Neural progenitor cell (in vitro differentiated cells): Measurements from ENCODE around the gene ECEL1.

Experiments used
- EZH2 ChIP-seq: fragments of 200-600 bp; sonication (generic); IDR thresholded peaks from 2 replicates; pipeline ENCODE4 v1.6.1; 2017; ENCODE audit warnings: antibody characterized with exemption, mild to moderate bottlenecking, moderate library complexity
- EZH2phosphoT487 ChIP-seq: fragments of 200-600 bp; sonication (generic); IDR thresholded peaks from 2 replicates; pipeline ENCODE4 v1.6.1; 2017; ENCODE audit warnings: antibody characterized with exemption
- TF ChIP-seq, protein P1 (sequence below): fragments of 200-600 bp; sonication (generic); IDR thresholded peaks from 2 replicates; pipeline ENCODE4 v1.5.1; 2017; ENCODE audit warnings: antibody characterized with exemption, mild to moderate bottlenecking

DNA sequence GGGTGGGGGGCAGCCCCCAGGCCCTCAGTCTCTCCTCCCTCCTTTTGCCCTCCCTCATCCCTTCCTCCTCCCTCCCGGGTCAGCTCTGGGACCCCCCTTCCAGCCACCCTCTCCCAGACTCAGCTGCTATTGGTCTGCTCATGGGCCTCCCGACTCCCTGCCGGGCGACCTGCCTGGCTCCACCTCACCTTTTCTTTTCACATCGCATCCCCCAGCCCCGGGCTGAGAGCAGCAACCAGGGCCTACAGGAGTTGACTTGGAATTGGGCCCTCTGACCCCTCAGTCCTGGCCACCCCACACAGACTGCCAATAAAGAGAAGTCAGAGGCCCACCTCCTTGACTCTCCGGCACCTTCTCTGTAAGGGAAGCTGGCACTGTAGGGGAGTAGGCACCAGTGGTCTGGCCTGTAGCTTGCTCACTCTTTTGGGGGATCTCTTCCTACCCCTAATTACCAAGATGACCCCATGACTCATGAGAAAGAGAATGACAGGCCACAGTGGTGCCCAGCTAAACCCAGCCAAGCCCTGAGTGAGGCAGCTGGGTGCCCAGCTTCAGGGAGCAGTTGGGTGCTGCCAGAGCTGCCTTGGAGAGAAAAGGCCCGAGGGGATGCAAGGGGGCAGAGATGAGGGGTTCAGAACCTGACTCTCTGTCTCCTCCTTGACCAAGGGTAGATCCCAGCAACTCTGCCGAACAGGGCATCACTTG is 2.0 kb upstream of the ECEL1 start:
- no peak for TF ChIP-seq EZH2
- TF ChIP-seq, protein P1, sequence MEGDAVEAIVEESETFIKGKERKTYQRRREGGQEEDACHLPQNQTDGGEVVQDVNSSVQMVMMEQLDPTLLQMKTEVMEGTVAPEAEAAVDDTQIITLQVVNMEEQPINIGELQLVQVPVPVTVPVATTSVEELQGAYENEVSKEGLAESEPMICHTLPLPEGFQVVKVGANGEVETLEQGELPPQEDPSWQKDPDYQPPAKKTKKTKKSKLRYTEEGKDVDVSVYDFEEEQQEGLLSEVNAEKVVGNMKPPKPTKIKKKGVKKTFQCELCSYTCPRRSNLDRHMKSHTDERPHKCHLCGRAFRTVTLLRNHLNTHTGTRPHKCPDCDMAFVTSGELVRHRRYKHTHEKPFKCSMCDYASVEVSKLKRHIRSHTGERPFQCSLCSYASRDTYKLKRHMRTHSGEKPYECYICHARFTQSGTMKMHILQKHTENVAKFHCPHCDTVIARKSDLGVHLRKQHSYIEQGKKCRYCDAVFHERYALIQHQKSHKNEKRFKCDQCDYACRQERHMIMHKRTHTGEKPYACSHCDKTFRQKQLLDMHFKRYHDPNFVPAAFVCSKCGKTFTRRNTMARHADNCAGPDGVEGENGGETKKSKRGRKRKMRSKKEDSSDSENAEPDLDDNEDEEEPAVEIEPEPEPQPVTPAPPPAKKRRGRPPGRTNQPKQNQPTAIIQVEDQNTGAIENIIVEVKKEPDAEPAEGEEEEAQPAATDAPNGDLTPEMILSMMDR: no peak
- TF ChIP-seq EZH2phosphoT487: no peak
